NCI-H1930 (cell line): ENCODE data around the gene CUL2.
"Not testable (repeated sequence)": the region's sequence is repeated elsewhere in the genome, so short reads cannot be mapped to it uniquely, and the experiment has no call there.

Experiments used
- DNase-seq, 2 experiments: peaks; one replicate each; lab custom pipeline; 2025; lab: John Stamatoyannopoulos, UW

CUL2 gene

GRCh38 chr10:35019041-35020024 lies 70.8 kb downstream of the CUL2 start:
- no peak for DNase-seq

DNA sequence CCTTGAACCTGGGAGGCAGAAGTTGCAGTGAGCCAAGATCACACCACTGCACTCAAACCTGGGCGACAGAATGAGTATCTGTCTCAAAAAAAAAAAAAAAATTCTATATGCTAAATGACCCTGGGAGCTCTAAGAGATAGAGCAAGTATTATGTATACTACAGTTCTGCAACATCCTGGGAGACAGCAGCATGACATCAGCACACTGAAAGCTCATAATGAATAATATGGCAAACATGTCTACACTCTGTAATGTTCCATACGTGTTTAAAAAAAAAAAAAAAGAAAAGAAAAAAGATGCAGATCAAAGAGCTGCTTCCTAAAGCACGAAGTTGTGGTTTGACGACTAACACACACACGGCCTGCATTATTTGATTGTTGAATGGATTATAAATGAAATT lies 72.5 kb downstream of the CUL2 start:
- DNase-seq = no peak

DNA sequence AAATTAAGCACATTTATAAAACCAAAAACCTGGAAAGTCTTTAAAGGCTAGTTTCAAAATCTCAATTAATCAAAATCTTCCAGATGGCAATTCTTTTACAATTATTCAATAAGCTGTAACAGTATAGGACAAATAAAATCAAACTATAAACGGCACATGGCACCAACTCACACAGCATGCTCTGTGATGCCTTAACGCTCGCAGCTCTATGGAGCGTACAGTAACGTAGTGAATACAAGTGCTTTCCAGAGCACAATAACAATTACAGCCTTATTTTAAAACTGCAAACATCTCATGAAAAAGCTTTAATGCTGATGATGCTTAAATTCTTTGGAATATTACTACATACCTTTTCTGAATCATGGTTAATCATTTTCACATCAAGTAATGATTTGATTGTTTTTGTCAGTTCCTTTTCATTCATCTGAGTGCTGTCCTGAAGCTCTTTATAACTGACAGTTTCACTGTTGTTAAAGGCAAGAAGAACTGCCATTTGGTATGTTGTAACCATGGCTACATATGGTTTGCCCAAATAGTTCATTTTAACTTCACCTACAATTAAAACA lies 74.2 kb downstream of the CUL2 start:
- no peak for DNase-seq

- no peak for DNase-seq
These were observed 77.4 kb downstream of the CUL2 start for GRCh38 chr10:35012781-35013180.

GRCh38 chr10:35011771-35012191 lies 78.4 kb downstream of the CUL2 start:
- no peak for DNase-seq

DNA sequence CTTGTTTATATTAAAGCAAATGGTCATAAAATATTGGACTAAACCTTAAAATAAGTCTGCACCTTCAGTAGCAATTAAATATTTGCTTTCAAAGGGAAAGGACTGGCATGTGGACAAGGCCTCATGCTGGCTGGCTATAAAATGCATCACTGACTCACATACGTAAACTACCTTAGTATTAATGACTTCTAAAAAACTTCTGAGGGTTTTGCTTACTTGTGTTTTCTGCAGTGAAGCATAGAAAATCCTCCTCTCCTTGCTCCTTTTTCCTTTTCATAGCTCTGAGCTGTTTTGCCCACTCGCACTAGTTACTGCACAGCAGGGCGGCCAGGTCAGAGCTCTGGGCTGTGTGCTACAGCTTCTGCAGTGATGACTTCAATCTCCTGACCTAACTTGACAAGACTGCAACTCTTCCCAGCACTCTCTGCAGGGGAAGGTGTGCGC lies 82.3 kb downstream of the CUL2 start:
- DNase-seq = no peak

- no peak for DNase-seq
These were observed 83.3 kb downstream of the CUL2 start for GRCh38 chr10:35006836-35007235.

GRCh38 chr10:35005868-35006267 lies 84.3 kb downstream of the CUL2 start:
- no peak for DNase-seq

DNA sequence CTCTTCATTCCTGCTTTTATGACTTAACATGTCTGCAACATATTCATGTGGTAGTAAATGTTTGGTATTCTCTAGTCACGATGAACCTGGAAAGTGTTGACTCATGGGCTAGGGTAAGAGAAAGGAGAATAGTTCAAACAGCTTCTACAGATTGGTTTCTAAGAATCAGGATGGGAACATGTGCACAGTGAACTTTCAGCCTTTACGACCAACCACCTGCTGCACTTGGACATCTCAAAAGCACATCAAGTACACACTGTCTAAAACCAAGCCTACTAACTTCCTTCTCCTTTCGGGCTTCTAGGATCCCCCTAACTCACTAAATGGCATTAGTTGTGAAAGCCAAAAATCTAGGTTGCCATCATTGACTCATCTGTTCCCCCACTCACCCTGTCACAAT lies 85.5 kb downstream of the CUL2 start:
- DNase-seq = no peak

DNA sequence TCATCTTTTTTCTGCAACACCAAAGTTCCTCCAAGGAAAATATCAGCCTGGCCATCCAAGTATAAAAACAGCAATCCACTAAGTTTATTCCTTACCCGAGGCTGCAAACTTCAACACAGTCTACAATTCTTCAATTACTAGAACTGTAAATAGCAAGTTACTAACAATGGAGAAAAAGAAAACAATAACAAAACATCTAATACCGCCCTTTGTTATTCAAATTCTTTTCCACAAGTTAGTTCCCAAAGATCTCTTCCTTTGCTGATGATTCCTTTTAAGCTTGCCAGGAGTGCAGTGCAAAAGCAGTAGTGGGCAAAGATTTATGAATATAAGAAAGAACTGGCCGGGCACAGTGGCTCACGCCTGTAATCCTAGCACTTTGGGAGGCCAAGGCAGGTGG lies 86.2 kb downstream of the CUL2 start:
- DNase-seq = no peak

- DNase-seq = no peak
These were observed 89.2 kb downstream of the CUL2 start for GRCh38 chr10:35000936-35001335.

GRCh38 chr10:34999532-34999931 lies 90.6 kb downstream of the CUL2 start:
- no peak for DNase-seq

- no peak for DNase-seq
These were observed 91.2 kb downstream of the CUL2 start for GRCh38 chr10:34998940-34999339.

- DNase-seq = no peak
These were observed 93.3 kb downstream of the CUL2 start for GRCh38 chr10:34996843-34997242.

DNA sequence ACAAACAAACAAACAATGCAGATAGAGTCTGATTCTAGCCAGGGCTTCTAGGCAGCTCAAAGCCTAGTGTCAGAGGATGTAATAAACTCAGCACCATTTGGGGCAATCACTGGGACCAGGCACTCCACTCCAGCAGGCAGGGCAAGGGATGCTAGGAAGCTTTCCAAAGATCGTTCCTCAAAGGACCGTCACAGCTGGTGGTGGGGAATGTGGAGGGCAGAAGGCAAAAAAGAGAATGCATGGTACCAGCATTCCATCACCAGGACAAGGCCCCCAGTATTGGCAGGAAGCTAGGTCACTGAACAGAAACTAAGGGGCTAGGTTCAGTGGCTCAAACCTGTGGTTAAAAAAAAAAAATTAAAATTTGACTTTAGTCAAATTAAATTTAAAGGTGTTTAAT lies 94.2 kb downstream of the CUL2 start:
- no peak for DNase-seq

DNA sequence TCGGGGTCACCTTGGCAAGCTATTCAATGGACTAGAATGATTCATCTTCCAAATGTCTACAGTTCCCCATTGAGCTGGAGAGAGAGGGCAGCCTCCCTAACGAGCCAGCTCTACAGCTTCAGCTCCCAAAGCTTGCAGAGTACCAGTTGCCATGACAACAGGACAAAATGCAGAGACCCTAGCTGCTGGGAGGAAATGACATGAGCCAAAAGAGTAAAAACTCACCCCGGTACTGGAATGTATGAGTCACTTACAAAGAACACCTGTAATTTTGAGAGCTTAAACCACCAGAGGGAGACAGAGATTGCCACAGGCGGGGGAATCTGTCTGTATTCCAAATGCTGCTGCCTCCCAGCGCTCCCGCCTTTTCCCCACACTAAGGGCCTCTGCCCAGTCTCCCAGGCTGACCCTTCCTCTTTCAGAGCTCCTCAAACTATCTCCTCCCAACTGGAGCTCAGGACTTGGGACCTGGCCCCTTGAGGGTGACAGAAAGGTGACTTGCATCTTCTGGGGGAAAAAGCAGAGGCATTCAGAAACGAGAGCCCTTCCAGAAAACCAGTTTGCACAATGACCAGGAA lies 95.5 kb downstream of the CUL2 start:
- DNase-seq = peak in 1 of 2 experiments; percentile 2

GRCh38 chr10:34993782-34994181 lies 96.4 kb downstream of the CUL2 start:
- DNase-seq = no peak

- DNase-seq = not testable (repeated sequence)
These were observed 99.0 kb downstream of the CUL2 start for GRCh38 chr10:34991117-34991516.

- DNase-seq = no peak
These were observed 101.6 kb downstream of the CUL2 start for GRCh38 chr10:34988397-34989067.

DNA sequence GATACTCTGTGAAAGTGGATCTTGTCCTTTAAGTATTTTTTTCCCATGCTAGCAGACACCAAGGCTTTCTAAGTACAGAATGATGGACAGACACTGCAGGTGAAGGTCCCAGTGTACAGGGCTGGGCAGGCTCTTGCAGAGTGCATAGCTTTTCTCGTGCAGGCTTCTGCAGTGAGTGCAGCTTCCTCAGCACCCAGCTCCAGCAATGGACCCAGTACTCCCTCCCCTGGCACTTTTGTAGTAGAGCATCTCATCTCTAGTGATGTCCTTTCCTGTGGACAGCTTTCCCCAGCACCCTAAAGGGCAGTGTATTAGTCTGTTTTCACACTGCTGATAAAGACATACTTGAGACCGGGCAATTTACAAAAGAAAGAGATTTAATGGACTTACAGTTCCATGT lies 104.3 kb downstream of the CUL2 start:
- no peak for DNase-seq

GRCh38 chr10:34985146-34985545 lies 105.0 kb downstream of the CUL2 start:
- no peak for DNase-seq

DNA sequence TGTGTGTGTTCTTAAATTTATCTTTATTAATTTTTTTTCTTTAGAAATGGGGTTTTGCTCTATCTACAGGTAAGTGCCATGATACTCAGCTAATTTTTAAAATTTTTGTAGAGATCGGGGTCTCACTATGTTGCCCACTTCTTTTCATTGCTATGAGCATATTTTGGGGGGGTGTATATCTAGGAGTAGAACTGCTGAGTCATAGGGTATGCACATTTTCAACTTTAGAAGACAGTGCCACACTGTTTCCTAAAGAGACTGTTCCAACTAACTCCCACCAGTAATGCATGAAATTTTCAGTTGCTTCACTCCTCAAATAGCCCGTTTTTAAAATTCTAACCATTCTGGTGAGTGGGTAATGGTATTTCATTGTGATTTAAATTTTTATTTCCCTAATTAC lies 108.3 kb downstream of the CUL2 start:
- no peak for DNase-seq
